Epithelial cell of esophagus (primary cell): ENCODE measurements around the gene TDRD1.

Experiments used
- DNase-seq: peaks from one replicate; pipeline ENCODE4 v3.0.0; 2010; ENCODE audit warnings: low read depth
- H3K4me3 ChIP-seq: 2 replicates; pipeline ENCODE4 v1.5.1; 2011; ENCODE audit warnings: mild to moderate bottlenecking, low read length, control low read depth
- CTCF ChIP-seq: IDR thresholded peaks from 2 replicates; pipeline ENCODE4 v1.5.1; 2011; ENCODE audit warnings: low read depth, mild to moderate bottlenecking, low read length, control low read depth, inconsistent platforms; ENCODE audit not compliant: insufficient read depth; ENCODE audit errors: missing control alignments

Gene TDRD1

GRCh38 chr10:114259824-114260223, 80.7 kb downstream of the TDRD1 start:
- no peak for DNase-seq
- TF ChIP-seq CTCF: no peak
- H3K4me3 ChIP-seq: no peak overlapping the region

GRCh38 chr10:114260366-114260765, 81.2 kb downstream of the TDRD1 start:
- no peak for DNase-seq
- H3K4me3 ChIP-seq: no peak overlapping the region
- no peak for TF ChIP-seq CTCF

GRCh38 chr10:114261076-114261475, 81.9 kb downstream of the TDRD1 start:
- no peak overlapping the region for H3K4me3 ChIP-seq
- no peak for TF ChIP-seq CTCF
- no peak for DNase-seq

GRCh38 chr10:114262496-114262895, 83.3 kb downstream of the TDRD1 start:
- no peak overlapping the region for H3K4me3 ChIP-seq
- no peak for DNase-seq
- TF ChIP-seq CTCF: no peak

GRCh38 chr10:114265392-114266053, 86.4 kb downstream of the TDRD1 start:
- DNase-seq: no peak
- no peak overlapping the region for H3K4me3 ChIP-seq
- no peak for TF ChIP-seq CTCF

GRCh38 chr10:114266521-114266920, 87.4 kb downstream of the TDRD1 start:
- DNase-seq: peak; percentile 85
- no peak overlapping the region for H3K4me3 ChIP-seq
- no peak for TF ChIP-seq CTCF
